Skeletal muscle satellite cell (primary cell): ENCODE measurements around the gene DUT.

ENCODE experiments used
- H3K27me3 ChIP-seq: 2 replicates; pipeline ENCODE4 v1.7.0; 2013; ENCODE audit warnings: low read length; ENCODE audit not compliant: control insufficient read depth, insufficient read depth
- H3K36me3 ChIP-seq: 2 replicates; pipeline ENCODE4 v1.7.0; 2013; ENCODE audit warnings: mild to moderate bottlenecking, control low read depth, low read length; ENCODE audit not compliant: insufficient read depth
- H3K4me1 ChIP-seq: 2 replicates; pipeline ENCODE4 v1.7.0; 2013; ENCODE audit warnings: low read length; ENCODE audit not compliant: control insufficient read depth, insufficient read depth
- H3K4me2 ChIP-seq: 2 replicates; pipeline ENCODE4 v1.7.0; 2013; ENCODE audit warnings: mild to moderate bottlenecking, low read length
- H3K4me3 ChIP-seq: 2 replicates; pipeline ENCODE4 v1.7.0; 2013; ENCODE audit warnings: low read length
- H3K9ac ChIP-seq: 2 replicates; pipeline ENCODE4 v1.7.0; 2013; ENCODE audit warnings: mild to moderate bottlenecking, low read depth, low read length, moderate library complexity
- H3K9me3 ChIP-seq: replicated peaks from 2 replicates; pipeline ENCODE4 v1.7.0; 2013; ENCODE audit warnings: mild to moderate bottlenecking, control low read depth, low read length

The DUT gene

DNA sequence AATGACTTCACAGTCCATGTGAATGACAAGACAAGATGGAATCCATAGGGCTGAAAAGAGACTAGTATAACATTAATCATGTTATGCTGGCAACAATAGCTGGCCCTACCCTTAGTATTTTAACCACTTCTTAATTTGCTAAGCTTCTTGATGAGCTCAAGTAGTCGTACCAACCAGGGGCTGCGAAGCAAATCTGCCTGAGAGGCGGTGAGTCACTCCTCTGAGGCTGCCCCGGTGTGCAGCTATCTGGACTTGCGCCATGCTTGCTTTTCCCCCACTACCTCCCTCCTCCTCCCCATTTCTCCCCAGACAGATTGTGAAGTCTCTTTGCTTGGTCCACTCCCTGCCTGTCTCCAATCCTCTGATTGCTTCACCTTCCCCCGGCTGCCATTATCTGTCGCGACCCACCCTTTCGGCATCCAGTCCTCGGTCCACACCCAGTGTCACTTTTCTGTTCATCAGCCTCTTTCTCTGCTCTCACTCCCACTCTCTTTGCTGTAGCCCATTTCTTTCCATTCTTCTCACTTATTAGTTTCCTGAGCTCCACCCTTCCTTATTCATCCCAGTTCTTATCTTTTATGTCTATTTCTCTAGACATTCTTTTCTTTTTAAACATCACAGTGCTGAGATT is 42.7 kb downstream of the DUT start:
- Histone ChIP-seq H3K4me2 (peak overlapping the region; percentile 19), H3K4me1 (peaks cover 22% of the 10 kb centered on the region), H3K27me3 (no peaks in the 10 kb centered on the region), H3K9ac (no peak overlapping the region), H3K4me3 (no peak overlapping the region), H3K36me3 (no peaks in the 10 kb centered on the region), H3K9me3 (no peaks in the 10 kb centered on the region)

- Histone ChIP-seq H3K4me3 (no peak overlapping the region), H3K4me1 (peaks cover 22% of the 10 kb centered on the region), H3K27me3 (no peaks in the 10 kb centered on the region), H3K9ac (no peak overlapping the region), H3K36me3 (no peaks in the 10 kb centered on the region), H3K4me2 (no peak overlapping the region), H3K9me3 (no peaks in the 10 kb centered on the region)
Observed at GRCh38 chr15:48374472-48374871, 43.2 kb downstream of the DUT start.

DNA sequence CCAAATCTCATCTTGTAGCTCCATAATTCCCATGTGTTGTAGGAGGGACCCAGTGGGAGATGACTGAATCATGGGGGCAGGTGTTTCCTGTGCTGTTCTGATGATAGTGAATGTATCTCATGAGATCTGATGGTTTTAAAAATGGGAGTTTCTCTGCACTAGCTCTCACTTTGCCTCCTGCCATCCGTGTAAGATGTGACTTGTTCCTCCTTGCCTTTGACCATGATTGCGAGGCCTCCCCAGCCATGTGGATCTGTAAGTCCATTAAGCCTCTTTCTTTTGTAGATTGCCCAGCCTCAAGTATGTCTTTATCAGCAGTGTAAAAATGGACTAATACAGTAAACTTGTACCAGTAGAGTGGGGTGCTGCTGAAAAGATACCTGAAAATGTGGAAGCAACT is 44.5 kb downstream of the DUT start:
- no peak overlapping the region for H3K4me2 ChIP-seq
- H3K9me3 ChIP-seq, result no peaks in the 10 kb centered on the region
- H3K4me3 ChIP-seq, result no peak overlapping the region
- H3K4me1 ChIP-seq, result peaks cover 15% of the 10 kb centered on the region
- no peaks in the 10 kb centered on the region for H3K36me3 ChIP-seq
- no peak overlapping the region for H3K9ac ChIP-seq
- no peaks in the 10 kb centered on the region for H3K27me3 ChIP-seq

DNA sequence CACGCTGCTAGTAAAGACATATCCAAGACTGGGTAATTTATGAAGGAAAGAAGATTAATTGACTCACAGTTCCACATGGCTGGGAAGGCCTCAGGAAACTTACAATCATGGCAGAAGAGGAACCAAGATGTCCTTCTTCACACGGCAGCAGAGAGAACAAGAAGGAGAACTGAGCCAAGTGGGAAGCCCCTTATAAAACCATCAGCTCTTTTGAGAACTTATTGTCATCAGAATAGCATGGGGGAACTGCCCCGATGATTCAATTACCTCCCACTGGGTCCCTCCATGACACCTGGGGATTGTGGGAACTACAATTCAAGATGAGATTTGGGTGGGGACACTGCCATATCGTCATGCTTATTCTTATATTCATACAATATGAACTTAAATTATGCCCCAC is 49.0 kb downstream of the DUT start:
- Histone ChIP-seq H3K27me3 (no peaks in the 10 kb centered on the region), H3K36me3 (no peaks in the 10 kb centered on the region), H3K9me3 (no peaks in the 10 kb centered on the region), H3K4me2 (no peak overlapping the region), H3K9ac (no peak overlapping the region), H3K4me1 (peaks cover 6% of the 10 kb centered on the region), H3K4me3 (no peak overlapping the region)

DNA sequence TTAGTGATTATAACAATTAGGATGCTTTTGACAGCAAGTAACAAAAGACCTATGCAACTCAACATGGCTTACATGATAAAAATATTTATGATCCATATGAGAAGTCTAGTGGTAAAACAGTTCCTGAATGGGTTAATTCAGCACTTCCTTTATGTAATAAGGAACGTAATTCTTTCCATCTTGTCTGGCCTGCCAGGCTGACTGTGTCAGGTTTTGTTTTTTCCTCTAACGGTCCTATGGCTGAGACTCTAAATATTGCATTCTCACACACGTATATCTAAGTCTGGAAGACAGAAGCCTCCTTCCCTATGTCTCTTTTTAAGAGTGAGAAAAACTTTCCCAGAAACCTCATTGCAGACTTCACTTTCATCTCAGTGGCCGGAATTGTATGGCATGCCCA is 50.6 kb downstream of the DUT start:
- Histone ChIP-seq H3K9me3 (no peaks in the 10 kb centered on the region), H3K4me3 (no peak overlapping the region), H3K9ac (no peak overlapping the region), H3K4me2 (no peak overlapping the region), H3K4me1 (peaks cover 12% of the 10 kb centered on the region), H3K36me3 (no peaks in the 10 kb centered on the region), H3K27me3 (no peaks in the 10 kb centered on the region)

DNA sequence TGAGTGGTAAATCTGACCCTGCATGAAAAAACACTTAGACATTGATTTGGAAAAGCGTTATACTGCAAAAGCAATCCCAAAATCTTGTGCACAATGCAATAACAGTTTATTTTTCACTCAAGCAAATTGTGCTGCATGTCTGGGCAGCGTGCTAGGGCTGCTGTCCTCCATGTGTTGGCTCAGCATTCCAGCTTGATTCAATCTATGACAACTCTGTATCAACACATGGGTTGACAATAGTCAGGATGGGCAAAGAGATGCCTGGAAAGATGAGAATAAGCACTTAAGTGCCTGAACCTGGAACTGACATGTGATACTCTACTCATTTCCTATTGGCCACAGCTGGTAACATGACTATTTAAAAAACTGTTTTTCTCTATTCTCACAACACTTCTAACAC is 51.8 kb downstream of the DUT start:
- H3K4me1 ChIP-seq, result peaks cover 12% of the 10 kb centered on the region
- no peaks in the 10 kb centered on the region for H3K36me3 ChIP-seq
- H3K9ac ChIP-seq, result no peak overlapping the region
- no peaks in the 10 kb centered on the region for H3K9me3 ChIP-seq
- no peaks in the 10 kb centered on the region for H3K27me3 ChIP-seq
- no peak overlapping the region for H3K4me2 ChIP-seq
- no peak overlapping the region for H3K4me3 ChIP-seq

GRCh38 chr15:48384616-48385015 is 53.4 kb downstream of the DUT start:
- no peak overlapping the region for H3K9ac ChIP-seq
- no peaks in the 10 kb centered on the region for H3K9me3 ChIP-seq
- H3K4me1 ChIP-seq, result peaks cover 28% of the 10 kb centered on the region
- no peak overlapping the region for H3K4me2 ChIP-seq
- H3K27me3 ChIP-seq, result no peaks in the 10 kb centered on the region
- no peaks in the 10 kb centered on the region for H3K36me3 ChIP-seq
- H3K4me3 ChIP-seq, result no peak overlapping the region

DNA sequence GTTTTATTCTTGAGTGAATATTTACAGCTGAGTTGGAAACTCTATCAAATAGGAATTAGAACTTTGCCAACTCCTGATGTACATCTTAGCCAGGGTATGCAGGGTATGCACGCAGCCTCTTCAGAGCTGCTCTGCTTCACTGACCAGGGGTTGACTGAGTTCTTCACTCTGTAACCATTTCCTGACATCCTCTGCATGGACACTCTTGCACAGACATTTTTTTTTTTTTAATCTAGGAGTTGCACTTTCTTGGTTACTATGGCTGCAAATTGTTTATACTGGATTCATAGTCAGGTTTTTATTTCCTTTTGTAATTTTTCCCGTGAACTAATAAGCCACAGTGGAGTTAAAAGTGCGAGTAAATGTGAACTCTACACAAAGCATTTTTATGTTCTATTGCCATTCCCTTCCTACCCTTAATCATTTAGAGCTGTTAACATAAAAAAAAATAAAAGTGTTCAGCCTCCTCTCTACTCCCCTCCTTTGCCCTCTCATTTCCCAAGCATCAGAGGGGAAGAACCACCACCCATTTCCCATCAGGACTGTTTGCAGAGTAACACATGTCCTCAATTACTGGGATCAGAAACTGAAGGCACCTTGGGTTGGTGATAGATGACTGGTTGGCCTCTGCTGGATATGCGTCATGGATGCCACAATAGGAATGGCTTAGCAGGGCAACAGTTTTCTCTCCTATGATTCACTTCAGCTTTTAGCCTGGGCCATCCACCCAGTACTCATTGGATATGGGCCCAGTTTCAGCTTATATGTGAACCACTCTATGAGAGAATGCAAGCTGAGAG is 54.0 kb downstream of the DUT start:
- Histone ChIP-seq H3K4me1 (peaks cover 34% of the 10 kb centered on the region), H3K9me3 (no peaks in the 10 kb centered on the region), H3K4me3 (no peak overlapping the region), H3K27me3 (no peaks in the 10 kb centered on the region), H3K4me2 (peak overlapping the region; percentile 34), H3K9ac (no peak overlapping the region), H3K36me3 (no peaks in the 10 kb centered on the region)

DNA sequence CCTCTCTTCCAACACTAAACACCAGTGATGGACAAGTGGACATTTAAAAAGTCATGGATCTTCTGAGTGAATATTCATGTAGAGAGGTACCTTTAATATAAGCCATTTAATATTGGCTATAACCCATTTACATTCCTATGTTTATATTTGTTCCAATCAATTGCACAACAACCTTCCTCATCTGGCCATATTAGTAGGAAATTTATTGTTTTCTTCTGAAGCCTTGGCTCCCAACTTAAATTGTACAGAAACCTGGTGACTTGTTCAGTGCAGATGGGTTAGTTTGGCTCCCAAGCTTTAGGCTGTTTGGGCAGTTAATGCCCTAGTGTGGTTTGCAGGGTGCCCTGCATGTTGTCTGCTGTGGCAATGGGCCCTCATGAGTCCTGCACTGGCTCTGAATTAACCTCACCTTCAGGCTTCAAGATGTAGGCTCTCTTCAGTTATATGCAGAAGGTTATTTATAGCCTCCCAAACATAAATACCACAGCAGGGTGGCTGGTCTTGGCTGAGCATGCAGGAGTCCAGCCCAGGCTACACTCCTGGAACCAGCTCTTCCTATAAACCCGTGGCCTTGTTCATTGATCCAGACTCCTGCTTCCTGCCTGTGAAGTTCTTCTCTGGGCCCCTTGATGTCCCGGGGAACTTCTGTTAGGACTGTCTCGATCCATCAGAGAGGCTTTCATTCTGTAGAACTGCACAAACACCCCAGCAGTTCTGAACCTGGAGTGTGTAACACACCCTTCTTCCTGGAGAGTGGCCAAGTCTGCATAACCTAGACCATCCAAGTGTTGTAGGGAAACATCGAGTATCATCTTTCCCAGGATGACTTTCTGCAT is 57.0 kb downstream of the DUT start:
- Histone ChIP-seq H3K4me1 (peaks cover 45% of the 10 kb centered on the region), H3K4me2 (no peak overlapping the region), H3K36me3 (no peaks in the 10 kb centered on the region), H3K9me3 (no peaks in the 10 kb centered on the region), H3K4me3 (no peak overlapping the region), H3K27me3 (no peaks in the 10 kb centered on the region), H3K9ac (no peak overlapping the region)

GRCh38 chr15:48388910-48389309 is 57.7 kb downstream of the DUT start:
- Histone ChIP-seq H3K27me3 (no peaks in the 10 kb centered on the region), H3K9ac (no peak overlapping the region), H3K36me3 (no peaks in the 10 kb centered on the region), H3K4me1 (peaks cover 52% of the 10 kb centered on the region), H3K4me3 (no peak overlapping the region), H3K4me2 (no peak overlapping the region), H3K9me3 (no peaks in the 10 kb centered on the region)

DNA sequence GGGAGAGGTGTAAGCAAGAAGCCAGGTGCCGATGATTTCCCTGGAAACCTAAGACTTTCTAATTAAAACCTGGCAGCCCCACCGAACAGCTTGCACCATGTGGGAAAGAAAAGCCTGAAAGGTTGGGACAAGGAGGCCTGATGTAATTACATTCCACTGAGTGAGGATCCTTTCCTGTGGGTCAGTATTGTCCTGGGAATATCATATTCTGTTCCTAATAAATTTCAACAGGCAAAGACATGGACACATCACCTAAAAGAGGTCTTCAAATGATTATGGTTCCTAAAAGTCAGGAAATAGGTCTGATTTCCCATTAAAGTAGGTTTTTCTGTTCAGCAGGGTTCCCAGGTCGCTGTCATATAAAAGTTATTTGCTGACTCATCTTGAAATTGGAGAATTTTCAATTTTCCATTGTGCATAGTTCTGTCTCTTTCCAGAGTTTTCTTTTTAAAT is 58.5 kb downstream of the DUT start:
- H3K4me2 ChIP-seq, result peak overlapping the region; percentile 24
- H3K9ac ChIP-seq, result peak overlapping the region; percentile 2
- H3K9me3 ChIP-seq, result no peaks in the 10 kb centered on the region
- H3K36me3 ChIP-seq, result no peaks in the 10 kb centered on the region
- peaks cover 59% of the 10 kb centered on the region for H3K4me1 ChIP-seq
- H3K27me3 ChIP-seq, result no peaks in the 10 kb centered on the region
- no peak overlapping the region for H3K4me3 ChIP-seq
